ENCODE results near the gene AEN.

AEN gene

DNA sequence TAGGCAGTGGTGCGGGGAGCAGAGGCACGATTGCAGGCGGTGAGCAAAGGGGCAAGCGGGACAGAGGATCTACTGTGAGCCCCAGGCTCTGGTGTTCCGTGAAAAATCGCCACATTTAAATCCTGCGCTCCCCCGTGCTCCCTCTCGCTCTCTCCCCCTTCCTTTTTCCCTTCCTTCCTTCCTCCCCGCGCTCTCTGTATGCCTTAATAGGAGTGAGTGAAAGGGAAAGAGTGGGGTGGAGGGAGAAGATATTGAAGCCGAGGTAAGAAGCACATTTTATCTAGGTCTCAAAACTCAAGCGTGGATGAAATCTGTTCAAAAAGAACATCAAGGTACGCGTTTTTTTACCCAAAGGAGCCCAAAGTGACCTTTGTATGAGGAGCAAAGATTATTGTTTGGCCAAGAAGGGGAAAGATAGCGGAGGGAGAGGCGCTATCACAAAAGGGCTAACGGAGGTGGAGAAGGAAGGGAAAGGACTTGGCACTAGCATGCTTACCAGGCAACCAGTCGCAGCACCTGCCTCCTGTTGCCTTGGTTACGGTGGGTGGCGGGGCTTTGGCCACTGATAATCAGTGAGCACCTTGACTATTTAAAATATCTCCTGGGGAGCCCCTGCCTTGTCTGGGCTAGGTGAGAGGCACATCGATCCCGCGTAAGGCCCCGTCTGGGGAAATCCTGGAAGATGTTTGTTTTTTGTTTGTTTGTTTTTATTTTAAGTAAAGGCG is 14.9 kb upstream of the AEN start:
- no peak for DNase-seq (ENCODE audit: low read depth in 1 of 2, low spot score in 1 of 2)
- in situ Hi-C loops (cut with HindIII; ENCODE audit: low pct_unique_long_range_greater_than_20kb, low sequenced_read_pairs), result no loop called here
- no peak for TF ChIP-seq JUND (IDR thresholded peaks at IDR 0.05; ENCODE audit: low read depth)

DNA sequence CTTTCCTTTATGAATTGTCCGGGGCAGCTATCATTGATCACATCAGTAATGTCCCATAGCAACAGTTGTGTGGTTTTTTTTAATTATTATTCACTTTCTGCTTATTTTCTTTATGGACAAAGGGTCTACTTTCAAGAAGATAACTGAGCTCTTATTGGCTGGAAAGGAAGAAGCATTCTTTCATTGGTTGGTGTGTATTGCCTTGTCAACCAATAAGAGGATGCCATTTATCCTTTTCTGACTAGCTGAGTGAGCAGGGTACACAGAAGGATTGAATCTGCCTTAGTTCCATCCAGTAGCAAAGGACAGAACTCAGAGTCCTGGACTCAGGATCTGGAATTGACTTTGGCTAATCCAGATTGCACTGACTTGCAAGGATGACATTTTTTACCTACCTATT is 13.2 kb upstream of the AEN start:
- in situ Hi-C loops (cut with HindIII; ENCODE audit: low pct_unique_long_range_greater_than_20kb, low sequenced_read_pairs), result no loop called here
- no peak for DNase-seq (ENCODE audit: low read depth in 1 of 2, low spot score in 1 of 2)
- TF ChIP-seq JUND (IDR thresholded peaks at IDR 0.05; ENCODE audit: low read depth), result no peak

GRCh38 chr15:88608607-88609181 is 12.4 kb upstream of the AEN start:
- no peak for TF ChIP-seq JUND (IDR thresholded peaks at IDR 0.05; ENCODE audit: low read depth)
- in situ Hi-C loops (cut with HindIII; ENCODE audit: low pct_unique_long_range_greater_than_20kb, low sequenced_read_pairs), result no loop called here
- no peak for DNase-seq (ENCODE audit: low read depth in 1 of 2, low spot score in 1 of 2)

DNA sequence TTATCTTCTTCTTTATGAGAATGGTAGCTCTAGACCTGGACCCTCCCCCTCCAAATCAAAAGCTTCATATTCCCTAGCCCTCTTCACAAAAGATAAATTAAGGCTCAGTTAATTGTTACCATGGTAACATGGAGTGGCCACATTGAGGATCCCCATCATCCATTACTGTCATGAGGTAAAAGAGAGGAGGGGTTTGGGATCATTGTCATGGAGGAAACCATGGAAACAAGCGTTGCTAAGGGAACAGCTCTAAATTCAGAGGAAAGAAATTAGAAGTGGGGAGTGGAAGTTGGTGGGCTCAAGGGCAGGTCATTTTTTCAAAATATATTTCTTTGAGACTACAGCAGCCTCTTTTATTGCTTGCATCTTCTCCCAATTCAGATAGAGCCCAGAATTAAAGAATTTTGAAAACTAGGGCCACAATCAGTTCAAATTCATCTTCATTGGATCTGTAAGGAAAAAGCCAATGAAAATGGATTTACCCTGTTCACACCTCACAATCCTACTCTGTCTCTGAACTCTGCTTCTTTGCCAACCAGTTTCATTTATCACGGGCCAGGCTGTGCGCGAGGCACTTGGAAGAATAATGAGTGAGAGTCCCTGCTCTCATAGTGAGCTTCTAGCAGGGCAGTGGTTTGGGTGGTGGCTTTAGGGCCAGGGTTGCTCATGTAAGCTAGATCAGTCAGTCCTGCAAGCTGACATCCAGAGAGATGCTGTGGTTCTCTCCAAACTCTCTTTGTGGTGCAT is 11.6 kb upstream of the AEN start:
- no peak for DNase-seq (ENCODE audit: low read depth in 1 of 2, low spot score in 1 of 2)
- in situ Hi-C loops (cut with HindIII; ENCODE audit: low pct_unique_long_range_greater_than_20kb, low sequenced_read_pairs), result no loop called here
- TF ChIP-seq JUND (IDR thresholded peaks at IDR 0.05; ENCODE audit: low read depth), result no peak

GRCh38 chr15:88610701-88611231 is 10.4 kb upstream of the AEN start:
- TF ChIP-seq JUND (IDR thresholded peaks at IDR 0.05; ENCODE audit: low read depth), result no peak
- in situ Hi-C loops (cut with HindIII; ENCODE audit: low pct_unique_long_range_greater_than_20kb, low sequenced_read_pairs), result no loop called here
- DNase-seq (ENCODE audit: low read depth in 1 of 2, low spot score in 1 of 2), result no peak

- in situ Hi-C loops (cut with HindIII; ENCODE audit: low pct_unique_long_range_greater_than_20kb, low sequenced_read_pairs), result no loop called here
- TF ChIP-seq JUND (IDR thresholded peaks at IDR 0.05; ENCODE audit: low read depth), result no peak
- no peak for DNase-seq (ENCODE audit: low read depth in 1 of 2, low spot score in 1 of 2)
These were observed 8.8 kb upstream of the AEN start for GRCh38 chr15:88612186-88612796.

- DNase-seq (ENCODE audit: low read depth in 1 of 2, low spot score in 1 of 2), result no peak
- in situ Hi-C loops (cut with HindIII; ENCODE audit: low pct_unique_long_range_greater_than_20kb, low sequenced_read_pairs), result no loop called here
- no peak for TF ChIP-seq JUND (IDR thresholded peaks at IDR 0.05; ENCODE audit: low read depth)
These were observed 7.8 kb upstream of the AEN start for GRCh38 chr15:88613074-88613944.

DNA sequence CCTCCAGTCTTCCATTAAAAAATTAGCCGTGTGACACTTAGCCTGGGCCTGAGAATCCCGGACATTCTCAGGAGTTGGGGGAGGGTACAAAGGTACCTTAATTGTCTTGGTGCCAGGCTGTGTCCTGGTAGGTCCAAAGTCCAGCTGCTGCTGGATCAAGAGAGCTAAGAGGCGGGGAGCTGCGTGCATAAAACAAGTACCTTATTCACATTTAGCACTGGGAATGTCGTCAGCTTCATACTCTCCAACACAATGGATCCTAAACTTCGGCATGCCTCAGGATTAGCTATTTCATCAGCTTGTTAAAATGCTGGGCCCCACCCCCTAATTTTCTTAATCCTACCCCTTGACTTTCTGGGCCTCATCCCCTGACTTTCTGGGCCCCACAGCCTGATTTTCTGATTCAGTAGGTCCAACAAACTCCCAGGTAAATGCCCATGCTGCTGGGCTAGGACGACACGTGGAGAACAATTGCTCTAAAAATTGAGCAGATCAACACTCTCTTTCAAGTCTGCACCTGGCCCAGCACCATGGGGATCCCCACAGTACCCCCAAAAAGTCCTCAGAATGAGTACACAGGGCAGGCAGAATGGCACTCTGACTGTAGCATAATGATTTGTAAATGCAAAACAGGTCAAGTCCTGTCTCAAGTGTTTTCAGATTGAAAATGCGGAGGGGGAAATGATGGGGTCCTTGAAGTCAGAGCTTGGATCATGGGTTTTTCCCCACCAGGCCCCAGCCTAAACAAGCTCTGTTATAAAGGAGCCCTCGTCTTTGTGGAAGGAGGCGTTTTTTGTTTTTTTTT is 5.6 kb upstream of the AEN start:
- in situ Hi-C loops (cut with HindIII; ENCODE audit: low pct_unique_long_range_greater_than_20kb, low sequenced_read_pairs), result no loop called here

DNA sequence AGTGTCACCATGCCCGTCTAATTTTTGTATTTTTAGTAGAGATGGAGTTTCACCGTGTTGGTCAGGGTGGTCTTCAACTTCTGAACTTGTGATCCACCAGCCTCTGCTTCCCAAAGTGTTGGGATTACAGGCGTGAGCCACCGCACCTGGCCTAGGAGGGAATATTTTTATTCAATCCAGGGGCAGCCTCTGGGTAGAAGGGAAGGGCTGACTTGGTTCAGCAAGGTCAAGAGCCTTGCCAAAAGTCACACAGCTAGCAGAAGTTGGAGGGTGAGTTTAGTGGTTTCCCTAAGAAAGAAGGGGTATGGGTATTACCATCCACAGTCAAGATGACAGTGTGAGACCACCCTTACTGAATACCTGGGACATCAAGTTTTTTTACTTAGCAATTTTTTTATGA is 4.9 kb upstream of the AEN start:
- TF ChIP-seq JUND (IDR thresholded peaks at IDR 0.05; ENCODE audit: low read depth), result no peak
- DNase-seq (ENCODE audit: low read depth in 1 of 2, low spot score in 1 of 2), result no peak
- in situ Hi-C loops (cut with HindIII; ENCODE audit: low pct_unique_long_range_greater_than_20kb, low sequenced_read_pairs), result no loop called here

More for the DNA sequence above, 5.6 kb upstream of the AEN start:
- TF ChIP-seq JUND (IDR thresholded peaks at IDR 0.05; ENCODE audit: low read depth), result no peak
- DNase-seq (ENCODE audit: low read depth in 1 of 2, low spot score in 1 of 2), result no peak

DNA sequence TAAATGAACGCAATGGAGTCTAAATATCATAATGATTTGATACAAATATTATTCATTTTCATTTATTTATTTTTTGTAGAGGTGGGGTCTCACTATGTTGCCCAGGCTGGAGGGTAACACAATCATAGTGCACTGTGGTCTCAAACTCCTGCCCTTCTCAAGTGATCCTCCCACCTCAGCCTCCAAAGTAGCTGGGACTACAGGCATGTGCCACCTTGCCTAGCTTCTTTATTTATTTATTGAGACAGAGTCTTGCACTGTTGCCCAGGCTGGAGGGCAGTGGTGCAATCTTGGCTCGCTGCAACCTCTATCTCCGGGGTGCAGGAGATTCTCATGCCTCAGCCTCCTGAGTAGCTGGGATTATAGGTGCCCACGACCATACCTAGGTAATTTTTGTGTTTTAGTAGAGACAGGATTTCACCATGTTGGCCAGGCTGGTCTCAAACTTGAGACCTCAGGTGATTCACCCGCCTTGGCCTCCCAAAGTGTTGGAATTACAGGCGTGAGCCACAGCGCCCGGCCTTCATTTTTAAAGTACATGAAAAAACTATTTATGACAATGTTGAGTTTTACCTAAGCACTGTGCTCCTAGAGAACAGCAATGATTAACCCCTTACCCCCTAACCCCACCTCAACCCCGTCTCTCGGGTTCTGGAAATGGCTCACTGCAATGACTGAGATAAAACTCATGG is 4.0 kb upstream of the AEN start:
- no peak for DNase-seq (ENCODE audit: low read depth in 1 of 2, low spot score in 1 of 2)
- in situ Hi-C loops (cut with HindIII; ENCODE audit: low pct_unique_long_range_greater_than_20kb, low sequenced_read_pairs), result no loop called here
- no peak for TF ChIP-seq JUND (IDR thresholded peaks at IDR 0.05; ENCODE audit: low read depth)

DNA sequence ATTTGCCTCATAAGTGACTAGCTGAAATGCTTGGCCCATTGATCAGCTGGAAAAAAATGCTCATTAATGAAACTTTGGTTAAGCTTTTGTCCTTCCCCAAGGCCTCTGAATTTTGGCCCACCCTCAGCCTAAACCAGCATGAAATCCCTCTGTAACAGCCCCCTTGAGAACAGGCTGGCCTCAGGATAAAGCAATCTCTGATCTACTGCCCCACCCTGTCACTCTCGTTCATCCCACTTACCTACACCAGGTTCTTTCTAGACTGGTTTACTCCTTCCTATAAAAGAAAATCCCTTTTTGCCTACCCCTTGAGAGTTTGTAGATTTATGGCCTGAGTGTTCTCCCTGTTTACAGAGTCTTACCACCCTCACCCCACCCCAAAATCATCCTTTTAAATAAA is 3.4 kb upstream of the AEN start:
- TF ChIP-seq JUND (IDR thresholded peaks at IDR 0.05; ENCODE audit: low read depth), result no peak
- in situ Hi-C loops (cut with HindIII; ENCODE audit: low pct_unique_long_range_greater_than_20kb, low sequenced_read_pairs), result no loop called here
- no peak for DNase-seq (ENCODE audit: low read depth in 1 of 2, low spot score in 1 of 2)

All from T47D (cell line).